PFSK-1 (cell line): Measurements from ENCODE around the gene PIH1D1.

Source experiments
- FOXP2 ChIP-seq: optimal IDR thresholded peaks from 2 replicates; pipeline ENCODE3; 2011; ENCODE audit warnings: borderline replicate concordance, control low read depth, inconsistent platforms; ENCODE audit not compliant: insufficient read depth; ENCODE audit errors: extremely low read length, extremely low read depth
- POLR2AphosphoS5 ChIP-seq: IDR thresholded peaks from 2 replicates; pipeline ENCODE4 v1.6.1; 2012; ENCODE audit warnings: low read depth, mild to moderate bottlenecking, control low read depth, low read length, moderate library complexity
- REST ChIP-seq, 2 experiments: IDR thresholded peaks; 2 replicates each; pipeline versions ENCODE4 v1.6.1 to v1.8.0; 2011 to 2012; ENCODE audit warnings: low read depth in 2 of 2, low read length in 2 of 2, control low read depth in 1 of 2, inconsistent platforms in 1 of 2, mild to moderate bottlenecking in 1 of 2, moderate library complexity in 1 of 2; ENCODE audit not compliant: insufficient read depth in 1 of 2
- SIN3A ChIP-seq: IDR thresholded peaks from 2 replicates; pipeline ENCODE4 v1.6.1; 2012; ENCODE audit warnings: mild to moderate bottlenecking, low read length, moderate library complexity, borderline replicate concordance; ENCODE audit not compliant: insufficient read depth
- TAF1 ChIP-seq: IDR thresholded peaks from 2 replicates; pipeline ENCODE4 v1.6.1; 2012; ENCODE audit warnings: low read length, control low read depth, borderline replicate concordance; ENCODE audit not compliant: insufficient read depth

The PIH1D1 gene

GRCh38 chr19:49398001-49398615, 53.5 kb downstream of the PIH1D1 start:
- TF ChIP-seq POLR2AphosphoS5, result no peak
- TF ChIP-seq REST (IDR thresholded peaks at IDR 0.05; ENCODE audit: insufficient read depth in 1 of 2, low read depth in 2 of 2, low read length in 2 of 2), result no peak
- TF ChIP-seq FOXP2, result no peak
- TF ChIP-seq SIN3A, result no peak
- TF ChIP-seq TAF1, result no peak

DNA sequence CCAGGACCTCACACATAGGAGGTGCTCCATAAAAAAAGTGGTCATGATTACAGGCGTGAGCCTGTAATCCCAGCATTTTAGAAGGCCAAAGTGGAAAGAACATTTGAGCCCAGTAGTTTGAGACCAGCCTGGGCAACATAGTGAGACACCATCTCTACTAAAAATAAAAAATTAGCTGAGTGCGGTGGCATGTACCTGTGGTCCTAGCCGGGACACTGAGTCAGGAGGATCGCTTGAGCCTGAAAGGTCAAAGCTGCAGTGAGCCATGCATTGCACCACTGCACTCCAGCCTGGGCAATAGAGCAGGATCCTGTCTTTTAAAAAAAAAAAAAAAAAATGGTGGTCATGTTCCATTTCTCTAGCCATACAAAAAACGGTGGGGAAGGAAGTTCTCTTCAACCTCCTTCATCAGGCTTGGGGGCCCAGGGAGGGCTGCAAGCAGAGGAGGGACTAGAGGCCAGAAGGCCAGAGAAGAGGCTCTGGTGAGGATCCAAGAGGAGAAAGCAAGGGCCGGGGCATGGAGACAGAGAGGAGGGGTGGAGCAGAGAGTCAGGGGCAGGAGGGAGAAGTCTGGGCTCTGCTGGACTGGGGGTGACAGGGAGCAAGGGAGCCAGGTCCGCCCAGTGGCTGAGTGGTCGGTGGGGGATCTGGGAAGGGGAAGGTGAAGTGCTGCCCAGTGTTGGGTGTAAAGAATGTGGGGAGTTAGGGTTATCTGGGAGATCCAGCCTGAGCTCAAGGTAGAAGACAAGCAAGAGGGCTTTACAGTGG, 54.7 kb downstream of the PIH1D1 start:
- TF ChIP-seq POLR2AphosphoS5 (no peak), TAF1 (no peak), FOXP2 (no peak), SIN3A (no peak), REST (IDR thresholded peaks at IDR 0.05; ENCODE audit: insufficient read depth in 1 of 2, low read depth in 2 of 2, low read length in 2 of 2) (no peak)
